ENCODE results near the gene SERPINA3. TPM values are rescaled to one million over a fixed set of nuclear protein-coding genes. Genes with fewer than 3 reads are reported as not detected.
A peak's percentile ranks its signal among the peaks of the same experiment; 100 is the strongest.
"Not testable (repeated sequence)": the region's sequence is repeated elsewhere in the genome, so short reads cannot be mapped to it uniquely, and the experiment has no call there.

Gene SERPINA3
- total RNA-seq, 2 donors from 2014 or later, result 396 to 1,783 TPM

DNA sequence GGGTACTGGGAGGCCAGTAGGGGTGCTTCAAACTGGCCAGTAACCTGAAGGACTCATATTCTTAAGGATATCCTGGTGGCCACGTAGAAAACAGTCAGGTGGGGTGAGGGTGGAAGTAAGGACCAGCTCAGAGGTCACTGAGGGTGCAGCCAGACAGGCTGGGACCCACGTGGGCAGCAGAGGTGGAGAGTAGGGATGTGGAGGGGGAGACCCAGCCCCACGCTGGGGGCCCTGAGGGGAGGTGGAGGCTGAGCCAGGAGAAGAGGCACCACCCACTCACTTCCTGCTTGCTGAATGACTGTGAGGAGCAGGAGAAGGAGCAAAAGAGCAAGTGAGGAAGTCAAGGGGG, 12.6 kb upstream of the SERPINA3 start:
- peak overlapping the region; percentile 94 to 99 (median 98) for H3K27ac ChIP-seq

GRCh38 chr14:94600148-94600545, 12.0 kb upstream of the SERPINA3 start:
- peak in 3 of 4 donors; percentile 49 to 64 (median 56) for DNase-seq
- H3K27me3 ChIP-seq, result no peaks in the 10 kb centered on the region
- intact Hi-C loops (cut with DNase I), result no loop called here
- H3K4me1 ChIP-seq, result peaks cover 72% of the 10 kb centered on the region
- H3K27ac ChIP-seq, result peak overlapping the region; percentile 94 to 99 (median 98)
- no peak for ATAC-seq
- no peak for TF ChIP-seq POLR2A (IDR thresholded peaks at IDR 0.05)
- TF ChIP-seq, protein P1, sequence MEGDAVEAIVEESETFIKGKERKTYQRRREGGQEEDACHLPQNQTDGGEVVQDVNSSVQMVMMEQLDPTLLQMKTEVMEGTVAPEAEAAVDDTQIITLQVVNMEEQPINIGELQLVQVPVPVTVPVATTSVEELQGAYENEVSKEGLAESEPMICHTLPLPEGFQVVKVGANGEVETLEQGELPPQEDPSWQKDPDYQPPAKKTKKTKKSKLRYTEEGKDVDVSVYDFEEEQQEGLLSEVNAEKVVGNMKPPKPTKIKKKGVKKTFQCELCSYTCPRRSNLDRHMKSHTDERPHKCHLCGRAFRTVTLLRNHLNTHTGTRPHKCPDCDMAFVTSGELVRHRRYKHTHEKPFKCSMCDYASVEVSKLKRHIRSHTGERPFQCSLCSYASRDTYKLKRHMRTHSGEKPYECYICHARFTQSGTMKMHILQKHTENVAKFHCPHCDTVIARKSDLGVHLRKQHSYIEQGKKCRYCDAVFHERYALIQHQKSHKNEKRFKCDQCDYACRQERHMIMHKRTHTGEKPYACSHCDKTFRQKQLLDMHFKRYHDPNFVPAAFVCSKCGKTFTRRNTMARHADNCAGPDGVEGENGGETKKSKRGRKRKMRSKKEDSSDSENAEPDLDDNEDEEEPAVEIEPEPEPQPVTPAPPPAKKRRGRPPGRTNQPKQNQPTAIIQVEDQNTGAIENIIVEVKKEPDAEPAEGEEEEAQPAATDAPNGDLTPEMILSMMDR (IDR thresholded peaks at IDR 0.05), result no peak
- H3K36me3 ChIP-seq (replicated peaks in 1 of 2; ENCODE audit: insufficient read depth in 1 of 2, low read depth in 2 of 2), result no peaks in the 10 kb centered on the region
- no peak overlapping the region for H3K4me3 ChIP-seq
- 50 to 63% methylated on average over 9 to 11 of the region's 11 CpGs for WGBS, 2 donors
- H3K9me3 ChIP-seq, result no peaks in the 10 kb centered on the region

More for the DNA sequence above, 12.6 kb upstream of the SERPINA3 start:
- Histone ChIP-seq H3K9me3 (no peaks in the 10 kb centered on the region), H3K27me3 (no peaks in the 10 kb centered on the region), H3K4me3 (no peak overlapping the region), H3K4me1 (peaks cover 78% of the 10 kb centered on the region), H3K36me3 (replicated peaks in 1 of 2; ENCODE audit: insufficient read depth in 1 of 2, low read depth in 2 of 2) (no peaks in the 10 kb centered on the region)
- ATAC-seq (peak; percentile 22), DNase-seq (peak in 2 of 4 donors; percentile 45 to 48)
- 18 to 40% methylated on average over 3 of the region's 3 CpGs for WGBS, 2 donors
- intact Hi-C loops (cut with DNase I), result no loop called here
- TF ChIP-seq, protein P1 (IDR thresholded peaks at IDR 0.05), result peak in 2 of 7 experiments; percentile 37 to 49
- no peak for TF ChIP-seq POLR2A (IDR thresholded peaks at IDR 0.05)

- Histone ChIP-seq H3K27me3 (no peaks in the 10 kb centered on the region), H3K36me3 (replicated peaks in 1 of 2; ENCODE audit: insufficient read depth in 1 of 2, low read depth in 2 of 2) (no peaks in the 10 kb centered on the region), H3K9me3 (no peaks in the 10 kb centered on the region), H3K4me3 (no peak overlapping the region), H3K27ac (peak overlapping the region; percentile 73 to 99 (median 96)), H3K4me1 (peaks cover 62% of the 10 kb centered on the region)
- TF ChIP-seq, protein P1 (IDR thresholded peaks at IDR 0.05), result no peak
- no peak for TF ChIP-seq POLR2A (IDR thresholded peaks at IDR 0.05)
- DNase-seq (peak in 3 of 4 donors; percentile 66 to 80 (median 80)), ATAC-seq (no peak)
- intact Hi-C loops (cut with DNase I), result no loop called here
- 48 to 64% methylated on average over 6 of the region's 6 CpGs for WGBS, 2 donors
Observed at GRCh38 chr14:94601884-94602391, 10.3 kb upstream of the SERPINA3 start.

DNA sequence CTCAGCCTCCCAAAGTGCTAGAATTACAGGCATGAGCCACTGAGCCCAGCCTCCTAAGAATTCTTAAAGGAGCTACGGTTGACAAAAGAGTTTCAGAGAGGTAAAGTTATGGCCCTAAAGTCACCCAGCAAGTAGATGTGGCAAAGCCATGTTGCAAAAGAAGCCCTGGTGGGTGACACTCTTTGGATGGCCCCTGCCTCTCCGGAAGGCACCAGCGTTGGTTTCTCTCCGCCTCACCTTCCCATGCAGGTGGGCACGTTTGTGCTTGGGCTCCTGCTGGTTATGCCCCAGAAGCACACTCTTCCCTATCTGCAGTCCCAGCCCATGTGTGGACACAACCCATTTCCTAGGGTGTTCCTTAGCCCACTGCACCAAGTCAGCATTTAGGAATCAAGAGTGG, 9.5 kb upstream of the SERPINA3 start:
- intact Hi-C loops (cut with DNase I), result no loop called here
- Histone ChIP-seq H3K4me1 (peaks cover 54% of the 10 kb centered on the region), H3K36me3 (replicated peaks in 1 of 2; ENCODE audit: insufficient read depth in 1 of 2, low read depth in 2 of 2) (no peaks in the 10 kb centered on the region), H3K4me3 (no peak overlapping the region), H3K27ac (peak overlapping the region in 3 of 4 donors; percentile 30 to 99 (median 98)), H3K9me3 (no peaks in the 10 kb centered on the region), H3K27me3 (no peaks in the 10 kb centered on the region)
- WGBS, 2 donors, result 56 to 95% methylated on average over 3 to 5 of the region's 5 CpGs
- DNase-seq (peak in 1 of 4 donors; percentile 6), ATAC-seq (no peak)
- no peak for TF ChIP-seq POLR2A (IDR thresholded peaks at IDR 0.05)
- TF ChIP-seq, protein P1 (IDR thresholded peaks at IDR 0.05), result no peak

GRCh38 chr14:94605361-94605760, 6.8 kb upstream of the SERPINA3 start:
- Histone ChIP-seq H3K4me1 (peaks cover 37% of the 10 kb centered on the region), H3K9me3 (no peaks in the 10 kb centered on the region), H3K27me3 (no peaks in the 10 kb centered on the region), H3K4me3 (no peak overlapping the region), H3K36me3 (replicated peaks in 1 of 2; ENCODE audit: insufficient read depth in 1 of 2, low read depth in 2 of 2) (no peaks in the 10 kb centered on the region), H3K27ac (peak overlapping the region in 1 of 4 donors; percentile 46)
- TF ChIP-seq, protein P1 (IDR thresholded peaks at IDR 0.05), result no peak
- ATAC-seq (no peak), DNase-seq (no peak)
- intact Hi-C loops (cut with DNase I), result no loop called here
- 82 to 83% methylated on average over 3 of the region's 3 CpGs for WGBS, 2 donors

- DNase-seq, ATAC-seq: not testable (repeated sequence)
Observed at GRCh38 chr14:94608966-94609365, 3.2 kb upstream of the SERPINA3 start.

More at GRCh38 chr14:94608966-94609365, 3.2 kb upstream of the SERPINA3 start:
- peaks cover 44% of the 10 kb centered on the region for H3K4me1 ChIP-seq
- H3K36me3 ChIP-seq (replicated peaks in 1 of 2; ENCODE audit: insufficient read depth in 1 of 2, low read depth in 2 of 2); H3K4me3 ChIP-seq; H3K27me3 ChIP-seq; intact Hi-C loops (cut with DNase I); H3K27ac ChIP-seq; H3K9me3 ChIP-seq: not testable (repeated sequence)
- WGBS, 2 donors, result 62 to 100% methylated on average over 1 of the region's 1 CpG
